AG09319 (cell line): Measurements from ENCODE around the gene VPS33B.

Experiments
- DNase-seq: peaks from one replicate; pipeline ENCODE4 v3.0.0-alpha.2; 2010; ENCODE audit warnings: low read depth; ENCODE audit errors: extremely low read depth
- CTCF ChIP-seq: IDR thresholded peaks from 2 replicates; pipeline ENCODE4 v1.5.1; 2011; ENCODE audit warnings: low read depth, mild to moderate bottlenecking, inconsistent platforms, low read length, moderate library complexity

VPS33B gene

GRCh38 chr15:91022075-91022831, at the start of gene VPS33B:
TSS of gene VPS33B (minus strand) at chr15:91022594. CDS start at chr15:91022249, 345 bp downstream.
- no peak for TF ChIP-seq CTCF
- peak; percentile 28 for DNase-seq

- no peak for TF ChIP-seq CTCF
- DNase-seq: no peak
Observed at GRCh38 chr15:91072161-91072560, 49.8 kb upstream of the VPS33B start.

- no peak for TF ChIP-seq CTCF
Observed at GRCh38 chr15:91070872-91071271, 48.5 kb upstream of the VPS33B start.

GRCh38 chr15:91068966-91069365, 46.6 kb upstream of the VPS33B start:
- TF ChIP-seq CTCF: no peak; the same call in 1 of the 2 replicates
- DNase-seq: no peak

More at GRCh38 chr15:91070872-91071271, 48.5 kb upstream of the VPS33B start:
- DNase-seq: no peak

- TF ChIP-seq CTCF: no peak
- DNase-seq: no peak
Observed at GRCh38 chr15:91068436-91068835, 46.0 kb upstream of the VPS33B start.

GRCh38 chr15:91067036-91067435, 44.6 kb upstream of the VPS33B start:
- TF ChIP-seq CTCF: no peak
- no peak for DNase-seq

- no peak for TF ChIP-seq CTCF
- no peak for DNase-seq
Observed at GRCh38 chr15:91065505-91065904, 43.1 kb upstream of the VPS33B start.
